Measurements from ENCODE around the gene CADM2. TPM values are rescaled to one million over a fixed set of nuclear protein-coding genes. Genes with fewer than 3 reads are reported as not detected.

CADM2 gene
- total and polyA plus RNA-seq, 3 donors from 2014 or later, result 1.3 to 4.0 (median 2.7) TPM

- intact Hi-C loops (cut with DNase I; ENCODE audit: low total_unique reads), result no loop called here
- DNase-seq, result no peak
- no peaks in the 10 kb centered on the region for H3K4me1 ChIP-seq
- TF ChIP-seq CTCF (IDR thresholded peaks at IDR 0.05) (no peak), POLR2A (IDR thresholded peaks at IDR 0.05) (no peak)
- H3K36me3 ChIP-seq (ENCODE audit: low read depth, missing control alignments), result no peaks in the 10 kb centered on the region
- H3K27ac ChIP-seq, result no peak overlapping the region
- 76 to 77% methylated on average over 2 of the region's 2 CpGs for WGBS, 2 donors
- no peaks in the 10 kb centered on the region for H3K9me3 ChIP-seq
- H3K4me3 ChIP-seq, result no peak overlapping the region
- no peaks in the 10 kb centered on the region for H3K27me3 ChIP-seq
Observed at GRCh38 chr3:85535517-85535916, 576.7 kb downstream of the CADM2 start.

GRCh38 chr3:85539232-85539631 lies 580.4 kb downstream of the CADM2 start:
- H3K9me3 ChIP-seq, result no peaks in the 10 kb centered on the region
- no peak overlapping the region for H3K4me3 ChIP-seq
- H3K27ac ChIP-seq, result no peak overlapping the region
- WGBS, 2 donors, result 88 to 92% methylated on average over 1 of the region's 1 CpG
- no peaks in the 10 kb centered on the region for H3K36me3 ChIP-seq (ENCODE audit: low read depth, missing control alignments)
- no peaks in the 10 kb centered on the region for H3K4me1 ChIP-seq
- TF ChIP-seq CTCF (IDR thresholded peaks at IDR 0.05), result no peak
- no peak for TF ChIP-seq POLR2A (IDR thresholded peaks at IDR 0.05)
- DNase-seq, result no peak
- intact Hi-C loops (cut with DNase I; ENCODE audit: low total_unique reads), result no loop called here
- no peaks in the 10 kb centered on the region for H3K27me3 ChIP-seq

GRCh38 chr3:85554153-85554552 lies 595.4 kb downstream of the CADM2 start:
- H3K9me3 ChIP-seq, result no peaks in the 10 kb centered on the region
- H3K27ac ChIP-seq, result no peak overlapping the region
- DNase-seq, result no peak
- H3K4me1 ChIP-seq, result no peaks in the 10 kb centered on the region
- no peak for TF ChIP-seq POLR2A (IDR thresholded peaks at IDR 0.05)
- H3K27me3 ChIP-seq, result no peaks in the 10 kb centered on the region
- 49 to 64% methylated on average over 10 of the region's 10 CpGs for WGBS, 2 donors
- no peaks in the 10 kb centered on the region for H3K36me3 ChIP-seq (ENCODE audit: low read depth, missing control alignments)
- intact Hi-C loops (cut with DNase I; ENCODE audit: low total_unique reads), result no loop called here
- H3K4me3 ChIP-seq, result no peak overlapping the region

GRCh38 chr3:85560088-85560785 lies 601.4 kb downstream of the CADM2 start:
- intact Hi-C loops (cut with DNase I; ENCODE audit: low total_unique reads), result no loop called here
- WGBS, 2 donors, result 47 to 56% methylated on average over 7 of the region's 7 CpGs
- TF ChIP-seq POLR2A (IDR thresholded peaks at IDR 0.05), result no peak
- TF ChIP-seq CTCF (IDR thresholded peaks at IDR 0.05), result no peak
- Histone ChIP-seq H3K4me1 (no peaks in the 10 kb centered on the region), H3K9me3 (no peaks in the 10 kb centered on the region), H3K4me3 (no peak overlapping the region), H3K27ac (no peak overlapping the region), H3K36me3 (ENCODE audit: low read depth, missing control alignments) (no peaks in the 10 kb centered on the region), H3K27me3 (no peaks in the 10 kb centered on the region)
- no peak for DNase-seq

- Histone ChIP-seq H3K36me3 (ENCODE audit: low read depth, missing control alignments) (no peaks in the 10 kb centered on the region), H3K9me3 (no peaks in the 10 kb centered on the region), H3K27me3 (no peaks in the 10 kb centered on the region), H3K4me3 (no peak overlapping the region), H3K27ac (no peak overlapping the region), H3K4me1 (no peaks in the 10 kb centered on the region)
- WGBS, 2 donors, result 6% methylated on average over 5 of the region's 5 CpGs
- DNase-seq, result peak; percentile 80
- intact Hi-C loops (cut with DNase I; ENCODE audit: low total_unique reads), result no loop called here
- TF ChIP-seq CTCF (IDR thresholded peaks at IDR 0.05) (peak in 2 of 3 experiments; percentile 54 to 80), POLR2A (IDR thresholded peaks at IDR 0.05) (no peak)
Observed at GRCh38 chr3:85567071-85567676, 608.4 kb downstream of the CADM2 start.
